ENCODE results near the gene IFT81.

GRCh38 chr12:110109837-110110535, 14.2 kb upstream of the IFT81 start:
- TF ChIP-seq CTCF (conservative IDR thresholded peaks at IDR 0.05; ENCODE audit: low read depth, low read length) (no peak), EZH2 (IDR thresholded peaks at IDR 0.05; ENCODE audit: borderline replicate concordance, low read depth, low read length, poor library complexity, severe bottlenecking) (no peak)
